H7 (cell line): ENCODE measurements around the gene DNAJC6. TPM values are rescaled to one million over a fixed set of nuclear protein-coding genes. Genes with fewer than 3 reads are reported as not detected.

Experiments used
- DNase-seq: peaks from one replicate; pipeline ENCODE4 v3.0.0; 2012
- H3K27me3 ChIP-seq: 2 replicates; pipeline ENCODE4 v1.6.0; 2011; ENCODE audit warnings: mild to moderate bottlenecking, low read length; ENCODE audit not compliant: control insufficient read depth, insufficient read depth
- H3K36me3 ChIP-seq: replicated peaks from 2 replicates; pipeline ENCODE4 v1.5.1; 2011; ENCODE audit warnings: low read length; ENCODE audit not compliant: control insufficient read depth, insufficient read depth
- H3K4me3 ChIP-seq: 2 replicates; pipeline ENCODE4 v1.5.1; 2011; ENCODE audit warnings: low read depth, mild to moderate bottlenecking, control low read depth, low read length, moderate library complexity; ENCODE audit not compliant: insufficient read depth
- total RNA-seq: library from RNA; depleted of rRNA; stranded (reverse); fragments of >200 nt; shearing (Covaris generic); gene quantifications from 2 replicates; pipeline ENCODE4 v1.2.3, GENCODE V29; 2014; rRNA removed

DNAJC6 gene
- 7.3 and 10.9 TPM in 2 replicates for total RNA-seq

DNA sequence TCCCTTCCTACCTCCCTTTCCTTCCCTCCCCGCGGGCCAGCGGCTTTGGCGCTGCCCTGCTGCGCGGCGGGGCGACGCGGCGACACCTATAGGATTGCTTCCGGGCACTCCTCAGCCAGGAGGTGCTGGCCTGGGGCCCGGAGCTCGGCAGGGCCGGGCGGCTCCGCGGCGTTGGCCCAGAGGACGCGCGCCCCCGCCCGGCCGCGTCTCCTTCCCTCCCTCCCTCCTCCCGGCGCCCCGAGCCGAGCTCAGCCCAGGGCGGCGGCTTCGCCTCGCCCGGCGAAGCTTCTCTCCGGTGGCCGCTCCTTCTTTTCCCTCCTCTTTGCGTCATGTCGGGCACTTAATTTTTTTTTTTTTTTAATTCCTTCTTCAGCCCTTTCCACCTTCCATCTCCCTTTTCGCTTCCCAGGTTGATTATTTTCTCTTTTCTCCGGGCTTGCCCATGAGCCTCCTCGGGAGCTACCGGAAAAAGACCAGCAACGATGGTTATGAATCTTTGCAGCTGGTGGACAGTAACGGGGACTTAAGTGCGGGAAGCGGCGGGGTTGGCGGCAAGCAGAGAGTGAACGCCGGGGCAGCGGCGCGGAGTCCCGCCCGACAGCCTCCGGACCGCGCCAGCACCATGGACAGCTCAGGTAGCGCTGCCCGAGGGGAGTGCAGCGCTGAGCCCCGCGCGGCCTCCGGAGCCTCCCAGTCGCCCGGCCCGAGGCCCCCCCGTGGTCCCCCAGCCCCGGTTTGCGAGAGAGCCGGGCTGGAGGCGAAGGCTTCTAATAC, at the start of gene DNAJC6:
TSS of gene DNAJC6 (plus strand) at position 240 of the 774 bp plus-strand sequence. CDS start at position 443, 203 bp downstream.
- Histone ChIP-seq H3K27me3 (no peaks in the 10 kb centered on the region), H3K36me3 (no peaks in the 10 kb centered on the region), H3K4me3 (peak within 1 kb of the TSS; percentile 63)
- DNase-seq = peak; percentile 87

DNA sequence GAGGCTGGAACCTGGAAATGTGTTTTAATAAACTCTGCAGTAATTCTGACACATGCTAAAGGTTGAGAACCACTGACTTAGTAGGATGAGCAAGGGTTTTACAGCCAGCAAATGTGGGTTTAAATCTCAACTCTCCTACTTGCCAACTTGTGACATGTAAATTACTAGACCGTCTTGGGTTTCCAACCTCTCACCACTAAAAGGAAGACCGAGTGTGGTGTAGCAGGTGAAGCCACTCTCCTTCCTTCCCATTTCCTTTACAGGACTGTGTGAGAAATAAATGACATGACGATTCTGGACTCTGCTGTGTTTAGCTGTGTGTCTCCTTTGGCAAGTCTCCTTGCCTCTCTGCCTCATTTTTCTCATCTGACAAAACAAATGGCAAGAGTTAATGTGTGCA, 49.5 kb upstream of the DNAJC6 start:
- DNase-seq = no peak
- no peak overlapping the region for H3K4me3 ChIP-seq
- H3K36me3 ChIP-seq = no peaks in the 10 kb centered on the region
- H3K27me3 ChIP-seq = peaks cover 10% of the 10 kb centered on the region

DNA sequence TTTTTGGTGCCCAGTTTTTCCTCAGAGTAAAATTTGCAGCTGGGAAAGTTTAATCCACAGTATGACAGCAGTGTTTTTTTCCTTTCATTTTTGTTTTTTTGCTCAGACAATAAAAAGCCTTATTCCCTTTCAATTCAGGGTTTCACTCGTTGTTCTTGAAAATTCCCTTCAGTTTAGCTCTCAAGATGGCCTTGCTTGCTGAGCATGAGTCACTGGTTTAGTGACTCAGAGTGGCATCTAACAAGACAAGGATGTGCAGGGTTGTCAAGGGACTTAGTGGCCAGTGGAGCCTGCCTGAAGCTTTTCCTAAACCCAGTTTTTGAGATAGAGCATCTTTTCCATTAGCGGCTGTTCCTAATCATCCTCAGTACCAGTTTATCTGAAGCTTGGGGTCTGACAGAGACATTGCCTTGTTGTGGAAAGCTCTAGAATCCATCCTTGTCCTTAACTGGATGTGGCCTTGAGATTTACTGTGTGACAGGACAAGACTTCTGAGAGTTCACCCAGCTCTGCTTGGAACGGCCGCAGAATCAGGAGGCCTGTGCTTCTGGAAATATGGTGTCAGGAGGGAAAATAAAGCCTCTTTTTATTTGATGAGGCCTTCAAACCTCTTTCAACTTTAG, 48.4 kb upstream of the DNAJC6 start:
- DNase-seq = no peak
- Histone ChIP-seq H3K4me3 (no peak overlapping the region), H3K27me3 (no peaks in the 10 kb centered on the region; the same call in 1 of the 2 replicates), H3K36me3 (no peaks in the 10 kb centered on the region)

DNA sequence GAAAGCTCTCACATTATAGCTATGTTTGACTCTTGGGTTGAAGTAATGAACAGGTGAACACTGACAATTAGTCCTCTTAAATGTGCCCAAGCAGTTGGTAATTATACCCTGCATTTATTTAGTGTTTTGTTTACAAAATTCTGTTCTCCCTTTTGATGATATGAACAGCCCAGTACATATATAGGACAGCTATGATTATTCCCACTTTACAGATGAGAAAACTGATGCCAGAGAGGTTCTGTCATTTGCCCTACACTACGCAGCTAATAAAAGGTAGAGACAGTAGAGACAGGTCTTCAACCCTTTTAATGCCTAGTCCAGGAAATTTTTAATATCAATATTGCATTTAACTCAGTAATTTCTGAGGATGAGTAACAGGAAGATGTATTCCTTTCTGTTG, 46.1 kb upstream of the DNAJC6 start:
- H3K36me3 ChIP-seq = no peaks in the 10 kb centered on the region
- DNase-seq = no peak
- H3K27me3 ChIP-seq = peaks cover 3% of the 10 kb centered on the region; the same call in 1 of the 2 replicates
- H3K4me3 ChIP-seq = no peak overlapping the region

DNA sequence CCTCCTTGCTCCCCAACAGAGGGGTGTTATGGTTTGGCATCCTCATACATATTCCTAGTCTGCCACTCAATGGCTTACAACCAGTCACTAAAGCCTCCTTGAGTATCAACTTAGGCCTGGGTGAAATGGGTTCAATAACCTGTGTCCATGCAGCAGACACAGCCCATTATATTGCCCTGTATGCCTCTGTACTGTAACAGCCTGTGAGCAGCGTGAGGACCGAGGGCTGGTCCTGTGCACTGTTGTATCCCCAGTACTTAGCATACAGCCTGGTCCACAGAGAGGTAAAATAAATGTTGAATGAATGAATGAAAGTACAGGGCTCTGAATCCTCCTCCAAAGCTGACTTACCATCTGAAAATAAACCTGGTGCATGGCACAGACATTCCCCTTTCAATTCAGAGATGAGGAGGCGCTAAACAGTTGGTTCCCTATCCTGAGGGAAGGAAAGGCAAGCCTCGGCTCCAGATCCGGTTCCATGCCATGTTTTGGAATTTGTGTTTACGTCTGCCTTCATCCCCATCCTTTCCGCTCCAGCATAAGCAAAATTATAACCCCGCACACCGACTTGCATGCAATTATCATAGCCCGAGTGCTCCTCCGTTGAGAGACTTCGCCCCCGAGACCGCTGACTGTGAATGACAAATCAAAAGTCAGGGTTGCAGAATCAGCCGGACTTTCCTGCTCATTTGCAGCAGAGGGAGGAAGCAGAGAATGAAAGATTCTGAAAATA, 45.0 kb upstream of the DNAJC6 start:
- peak; percentile 47 for DNase-seq
- Histone ChIP-seq H3K36me3 (no peaks in the 10 kb centered on the region), H3K4me3 (peak overlapping the region; percentile 48), H3K27me3 (peaks cover 3% of the 10 kb centered on the region; the same call in 1 of the 2 replicates)

DNA sequence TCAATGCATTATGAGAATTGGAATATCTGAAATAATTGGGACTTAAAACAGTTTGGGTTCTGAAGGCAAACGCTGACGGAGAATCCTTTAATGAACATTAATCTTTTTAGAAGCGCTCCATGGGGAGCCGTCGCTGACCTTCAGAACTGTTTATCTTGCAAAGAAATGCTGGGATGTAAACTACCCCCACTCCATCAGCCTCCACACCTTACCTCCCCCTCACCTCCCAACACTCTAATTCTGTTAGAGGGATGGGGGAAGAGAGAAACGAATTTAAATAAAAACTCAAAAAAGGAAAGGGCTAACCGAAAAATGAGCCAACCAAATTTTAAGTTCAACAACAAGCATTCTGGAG, 44.1 kb upstream of the DNAJC6 start:
- Histone ChIP-seq H3K36me3 (no peaks in the 10 kb centered on the region), H3K27me3 (peaks cover 3% of the 10 kb centered on the region; the same call in 1 of the 2 replicates), H3K4me3 (peak overlapping the region; percentile 63)
- DNase-seq = no peak

DNA sequence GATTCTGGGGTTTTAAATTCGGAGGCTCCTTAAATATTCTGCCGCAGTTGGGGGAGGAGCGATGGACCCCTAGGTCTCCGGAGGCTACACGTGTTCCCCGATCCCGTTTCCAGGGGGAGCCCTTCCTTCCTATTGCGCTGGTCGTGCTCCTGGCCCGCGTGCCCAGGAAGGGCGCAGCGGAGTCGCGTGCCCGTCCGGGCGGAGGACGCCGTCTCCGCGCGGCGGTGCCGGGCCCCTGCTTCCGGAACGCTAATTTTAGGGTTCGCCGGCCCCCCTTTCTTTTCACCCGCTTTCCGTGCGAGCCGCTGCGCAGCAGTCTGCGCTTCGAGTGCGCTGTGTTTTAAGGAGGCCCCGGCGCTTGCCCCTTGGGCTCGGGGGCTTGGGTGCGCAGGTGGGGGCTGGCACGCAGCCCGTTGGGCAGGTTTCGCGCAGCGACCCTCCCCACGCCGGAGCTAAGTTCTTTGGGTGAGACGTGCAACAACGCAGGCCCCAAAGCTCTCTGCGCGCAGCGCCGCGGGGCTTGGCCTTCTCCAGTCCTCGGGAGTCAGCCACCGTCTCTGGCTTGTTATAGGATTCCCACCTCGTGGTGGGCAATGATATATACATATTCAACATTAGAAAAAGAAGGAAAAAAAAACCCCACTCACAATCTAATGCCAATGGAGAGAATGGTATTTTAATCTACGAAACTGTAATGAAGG, 43.5 kb upstream of the DNAJC6 start:
- H3K4me3 ChIP-seq = peak overlapping the region; percentile 63
- H3K36me3 ChIP-seq = no peaks in the 10 kb centered on the region
- DNase-seq = peak; percentile 83
- H3K27me3 ChIP-seq = peaks cover 3% of the 10 kb centered on the region; the same call in 1 of the 2 replicates

DNA sequence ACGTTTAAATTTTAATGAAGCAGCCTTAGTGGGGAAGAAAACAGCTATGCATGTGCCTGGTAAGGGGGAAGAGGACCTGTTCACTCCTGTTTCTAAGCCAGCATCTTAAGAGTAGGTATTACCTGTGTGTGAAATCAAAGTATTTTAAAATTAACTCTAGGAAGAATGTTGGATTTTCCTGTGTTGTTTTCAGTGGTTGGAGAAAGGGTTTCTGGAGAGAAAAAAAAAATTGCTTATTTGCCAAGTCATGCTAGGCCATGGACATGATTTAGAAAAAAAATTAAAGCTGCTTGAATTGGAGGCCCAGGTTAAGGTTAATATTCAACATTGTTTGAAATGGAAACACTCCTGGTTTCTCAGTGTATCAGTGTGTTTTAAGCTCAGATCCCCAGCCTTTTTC, 42.9 kb upstream of the DNAJC6 start:
- peaks cover 3% of the 10 kb centered on the region; the same call in 1 of the 2 replicates for H3K27me3 ChIP-seq
- DNase-seq = no peak
- no peaks in the 10 kb centered on the region for H3K36me3 ChIP-seq
- no peak overlapping the region for H3K4me3 ChIP-seq

DNA sequence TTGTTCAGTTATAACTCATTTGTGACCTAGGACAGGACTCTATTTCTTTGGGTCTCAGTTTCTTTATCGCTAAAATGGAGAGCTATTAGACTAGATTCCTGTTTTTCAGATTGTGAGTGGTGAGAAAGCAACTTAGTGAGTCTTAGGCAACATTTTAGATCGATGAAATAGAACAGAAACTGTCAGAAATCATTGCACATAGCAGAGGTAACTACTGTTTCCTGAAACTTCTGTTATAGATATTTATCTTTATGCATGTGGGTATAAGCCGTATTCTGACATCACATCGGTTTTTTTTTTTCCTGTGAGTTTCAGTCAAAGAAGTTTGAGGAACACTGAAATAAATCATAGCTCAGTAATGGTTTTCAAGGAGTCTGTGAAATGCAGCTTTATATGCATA, 42.1 kb upstream of the DNAJC6 start:
- H3K36me3 ChIP-seq = no peaks in the 10 kb centered on the region
- H3K27me3 ChIP-seq = peaks cover 3% of the 10 kb centered on the region; the same call in 1 of the 2 replicates
- DNase-seq = no peak
- no peak overlapping the region for H3K4me3 ChIP-seq

DNA sequence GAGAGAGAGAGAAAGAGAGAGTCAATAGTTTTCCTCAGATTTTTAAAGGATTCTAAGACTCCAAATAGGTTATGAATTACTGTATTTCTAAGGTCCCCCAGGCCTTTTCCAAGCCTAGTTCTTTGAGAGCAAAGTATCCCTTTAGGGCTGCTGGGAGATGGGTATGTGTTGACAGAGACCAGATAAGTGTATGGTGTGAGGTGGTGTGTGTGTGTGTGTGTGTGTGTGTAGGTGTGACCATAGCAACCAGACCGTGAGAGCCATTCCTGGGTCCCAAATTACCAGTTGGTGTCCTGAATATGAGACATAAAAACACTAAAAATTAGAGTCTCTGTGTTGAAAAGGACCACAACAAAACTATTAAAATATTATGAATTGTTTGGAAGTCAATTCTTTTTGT, 41.7 kb upstream of the DNAJC6 start:
- H3K27me3 ChIP-seq = peaks cover 3% of the 10 kb centered on the region; the same call in 1 of the 2 replicates
- no peak overlapping the region for H3K4me3 ChIP-seq
- no peak for DNase-seq
- no peaks in the 10 kb centered on the region for H3K36me3 ChIP-seq

DNA sequence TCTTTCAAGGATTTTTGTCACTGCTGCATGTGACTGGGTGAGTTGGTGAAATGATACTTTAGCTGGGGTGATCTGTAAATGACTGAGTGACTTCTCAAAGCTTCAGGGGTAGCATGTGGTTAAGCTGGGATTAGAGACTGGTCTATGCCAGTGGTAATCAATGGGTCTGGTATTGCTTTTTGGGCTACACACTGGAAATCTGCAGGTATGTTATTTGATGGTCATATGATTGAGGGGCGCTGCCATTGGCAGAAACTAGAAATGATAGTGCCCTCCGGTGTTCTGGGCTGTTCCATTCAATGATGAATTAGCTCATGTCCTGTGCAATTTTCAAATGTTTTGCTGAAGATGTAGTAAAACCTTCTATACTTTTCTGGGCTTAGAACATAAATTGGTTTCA, 39.7 kb upstream of the DNAJC6 start:
- H3K27me3 ChIP-seq = peaks cover 3% of the 10 kb centered on the region; the same call in 1 of the 2 replicates
- no peak overlapping the region for H3K4me3 ChIP-seq
- no peak for DNase-seq
- H3K36me3 ChIP-seq = no peaks in the 10 kb centered on the region

DNA sequence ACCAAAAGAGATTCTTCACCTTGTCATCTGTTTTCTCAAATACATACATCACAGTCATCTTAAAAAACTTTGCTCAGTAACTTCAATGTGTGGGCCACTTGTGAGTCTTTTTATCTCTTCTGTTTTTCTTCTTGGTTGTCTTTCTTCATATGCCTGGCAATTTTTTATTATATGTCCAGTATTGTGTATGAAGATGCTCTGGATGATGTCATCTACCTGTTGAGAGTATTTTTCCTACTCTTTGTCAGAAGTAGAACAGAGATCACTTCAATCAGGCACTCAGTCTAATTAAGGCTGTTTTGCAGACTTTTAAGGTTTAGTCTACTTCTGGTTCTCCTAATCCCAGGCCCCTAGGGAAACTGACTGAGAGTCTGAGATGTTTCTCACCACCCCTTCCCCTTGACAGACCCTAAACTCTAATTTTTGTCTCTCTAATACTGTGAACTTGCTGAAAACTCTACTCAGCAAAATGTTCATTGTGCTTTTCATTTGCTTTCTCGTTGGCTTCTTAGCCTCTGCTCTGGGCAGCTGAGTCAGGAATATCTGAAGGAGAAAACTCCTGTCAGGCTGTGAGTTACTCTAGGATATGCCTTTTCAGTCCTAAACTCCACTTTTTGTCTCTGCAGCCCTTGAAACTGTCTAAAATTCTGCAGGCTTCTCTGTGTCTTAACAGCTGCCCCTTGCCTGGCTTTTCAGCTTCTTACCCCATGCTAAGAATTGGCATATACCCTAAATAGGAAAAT, 33.0 kb upstream of the DNAJC6 start:
- H3K4me3 ChIP-seq = no peak overlapping the region
- DNase-seq = no peak
- H3K27me3 ChIP-seq = no peaks in the 10 kb centered on the region
- H3K36me3 ChIP-seq = no peaks in the 10 kb centered on the region

DNA sequence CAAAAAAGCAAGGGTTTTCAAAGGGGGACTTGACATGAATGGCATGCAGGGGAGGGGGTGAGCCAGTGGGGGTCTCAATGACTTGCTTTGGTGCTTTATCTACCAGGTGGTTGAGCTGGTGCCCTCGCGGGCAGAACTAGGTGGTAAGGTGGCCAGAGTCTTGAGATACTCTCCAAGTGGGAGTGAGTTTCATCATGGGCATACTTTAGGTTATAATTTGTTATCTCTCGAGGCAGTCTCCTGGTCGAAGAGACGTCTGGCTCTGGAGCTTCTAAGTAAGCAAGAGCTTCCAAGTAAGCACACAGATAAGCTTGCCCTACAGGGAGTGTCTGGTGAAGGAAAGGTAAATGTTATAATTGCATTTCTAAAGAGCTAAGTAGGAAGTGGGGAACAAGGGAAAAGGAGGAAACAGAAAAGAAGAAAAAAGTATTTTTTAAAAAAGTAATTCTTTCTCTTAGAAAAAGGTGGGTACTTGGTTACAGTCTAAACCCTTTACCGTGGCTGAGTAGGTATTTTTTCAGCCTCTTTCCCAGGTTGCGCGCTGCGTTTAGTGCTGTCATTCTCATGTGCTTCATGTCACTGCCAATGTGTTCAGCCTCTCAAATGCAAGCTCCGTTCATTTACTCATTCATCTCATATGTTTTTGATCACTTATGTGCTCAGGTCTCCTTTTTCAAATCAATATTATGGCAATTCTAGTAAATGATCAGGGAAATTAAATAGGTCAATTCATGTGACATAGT, 31.6 kb upstream of the DNAJC6 start:
- Histone ChIP-seq H3K36me3 (no peaks in the 10 kb centered on the region), H3K4me3 (no peak overlapping the region), H3K27me3 (no peaks in the 10 kb centered on the region)
- DNase-seq = no peak
